Neutrophil (primary cell): ENCODE results near the gene FGB.

Experiments used
- H3K27ac ChIP-seq: fragments of 200-600 bp; sonication (generic); 2 replicates; pipeline ENCODE4 v1.5.1; 2016; ENCODE audit warnings: mild to moderate bottlenecking, moderate library complexity
- H3K27me3 ChIP-seq: fragments of 200-600 bp; sonication (generic); 2 replicates; pipeline ENCODE4 v1.6.0; 2016; ENCODE audit warnings: mild to moderate bottlenecking
- H3K36me3 ChIP-seq: fragments of 200-600 bp; sonication (generic); 2 replicates; pipeline ENCODE4 v1.5.1; 2017
- H3K4me1 ChIP-seq, 2 experiments: fragments of 200-600 bp in 1 of 2; sonication (generic) in 1 of 2; 1 replicate in 1 of 2; 2 replicates in 1 of 2; pipeline versions ENCODE4 v1.5.1 to v1.6.1; 2013 to 2016; ENCODE audit warnings: low read depth in 1 of 2, low read length in 1 of 2, mild to moderate bottlenecking in 1 of 2, moderate library complexity in 1 of 2; ENCODE audit not compliant: control insufficient read depth in 1 of 2, insufficient read depth in 1 of 2
- H3K4me3 ChIP-seq, 2 experiments: fragments of 200-600 bp in 1 of 2; sonication (generic) in 1 of 2; 1 replicate in 1 of 2; 2 replicates in 1 of 2; pipeline ENCODE4 v1.5.1; 2013 to 2016; ENCODE audit warnings: low read depth in 1 of 2, low read length in 1 of 2, mild to moderate bottlenecking in 1 of 2, moderate library complexity in 1 of 2
- H3K9me3 ChIP-seq: fragments of 200-600 bp; sonication (generic); 2 replicates; pipeline ENCODE4 v1.5.1; 2016
- CTCF ChIP-seq: fragments of 200-600 bp; sonication (generic); IDR thresholded peaks from 2 replicates; pipeline ENCODE4 v1.5.1; 2016; ENCODE audit warnings: antibody characterized with exemption

Gene FGB

GRCh38 chr4:154577324-154577723 lies 14.5 kb downstream of the FGB start:
- no peaks in the 10 kb centered on the region for H3K36me3 ChIP-seq
- TF ChIP-seq CTCF = no peak

DNA sequence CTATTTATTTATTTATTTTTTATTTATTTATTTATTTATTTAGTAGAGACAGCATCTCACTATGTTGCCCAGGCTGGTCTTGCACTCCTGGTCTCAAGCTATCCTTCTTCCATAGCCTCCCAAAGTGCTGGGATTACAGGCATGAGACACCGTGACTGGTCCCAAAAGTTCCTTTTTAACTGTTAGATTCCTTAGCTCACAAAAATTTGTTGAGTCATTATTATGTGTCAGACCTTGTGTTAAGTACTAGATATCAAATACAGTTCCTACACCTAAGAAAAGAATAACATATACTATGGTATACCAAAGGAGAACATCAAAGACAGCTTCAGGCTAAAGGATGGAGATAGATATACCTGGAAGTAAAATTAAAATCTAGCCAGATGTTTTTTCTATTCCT lies 16.1 kb downstream of the FGB start:
- Histone ChIP-seq H3K27ac (no peak overlapping the region), H3K36me3 (no peaks in the 10 kb centered on the region), H3K4me1 (no peaks in the 10 kb centered on the region), H3K27me3 (no peaks in the 10 kb centered on the region), H3K9me3 (no peaks in the 10 kb centered on the region), H3K4me3 (no peak overlapping the region)
- no peak for TF ChIP-seq CTCF

More at GRCh38 chr4:154577324-154577723, 14.5 kb downstream of the FGB start:
- H3K27ac ChIP-seq = no peak overlapping the region
- H3K9me3 ChIP-seq = no peaks in the 10 kb centered on the region
- H3K4me1 ChIP-seq = no peaks in the 10 kb centered on the region
- H3K27me3 ChIP-seq = no peaks in the 10 kb centered on the region
- H3K4me3 ChIP-seq = no peak overlapping the region

- Histone ChIP-seq H3K36me3 (no peaks in the 10 kb centered on the region), H3K9me3 (no peaks in the 10 kb centered on the region), H3K27me3 (no peaks in the 10 kb centered on the region), H3K4me1 (no peaks in the 10 kb centered on the region), H3K27ac (no peak overlapping the region), H3K4me3 (no peak overlapping the region)
- no peak for TF ChIP-seq CTCF
Observed at GRCh38 chr4:154579927-154580326, 17.1 kb downstream of the FGB start.

GRCh38 chr4:154582723-154583122 lies 19.9 kb downstream of the FGB start:
- H3K4me1 ChIP-seq = no peaks in the 10 kb centered on the region
- H3K4me3 ChIP-seq = no peak overlapping the region
- TF ChIP-seq CTCF = no peak
- H3K27me3 ChIP-seq = no peaks in the 10 kb centered on the region
- H3K9me3 ChIP-seq = no peaks in the 10 kb centered on the region
- no peaks in the 10 kb centered on the region for H3K36me3 ChIP-seq
- H3K27ac ChIP-seq = no peak overlapping the region

- Histone ChIP-seq H3K4me1 (no peaks in the 10 kb centered on the region), H3K27me3 (no peaks in the 10 kb centered on the region), H3K27ac (no peak overlapping the region), H3K9me3 (no peaks in the 10 kb centered on the region), H3K36me3 (no peaks in the 10 kb centered on the region), H3K4me3 (no peak overlapping the region)
- no peak for TF ChIP-seq CTCF
Observed at GRCh38 chr4:154583230-154583629, 20.4 kb downstream of the FGB start.

- no peak overlapping the region for H3K27ac ChIP-seq
- no peak for TF ChIP-seq CTCF
- no peak overlapping the region for H3K4me3 ChIP-seq
- H3K4me1 ChIP-seq = no peaks in the 10 kb centered on the region
- H3K27me3 ChIP-seq = peaks cover under 1% of the 10 kb centered on the region
- H3K9me3 ChIP-seq = no peaks in the 10 kb centered on the region
- no peaks in the 10 kb centered on the region for H3K36me3 ChIP-seq
Observed at GRCh38 chr4:154583677-154584076, 20.9 kb downstream of the FGB start.
